ENCODE data around the gene CFH. TPM values are rescaled to one million over a fixed set of nuclear protein-coding genes. Genes with fewer than 3 reads are reported as not detected.
"Not testable (repeated sequence)": the region's sequence is repeated elsewhere in the genome, so short reads cannot be mapped to it uniquely, and the experiment has no call there.

The CFH gene
- total and polyA plus RNA-seq, 10 of the 15 experiments (the other 5 are each of a cell fraction or from before 2014, with no cell fraction given): 0.46 TPM; not detected in 9

DNA sequence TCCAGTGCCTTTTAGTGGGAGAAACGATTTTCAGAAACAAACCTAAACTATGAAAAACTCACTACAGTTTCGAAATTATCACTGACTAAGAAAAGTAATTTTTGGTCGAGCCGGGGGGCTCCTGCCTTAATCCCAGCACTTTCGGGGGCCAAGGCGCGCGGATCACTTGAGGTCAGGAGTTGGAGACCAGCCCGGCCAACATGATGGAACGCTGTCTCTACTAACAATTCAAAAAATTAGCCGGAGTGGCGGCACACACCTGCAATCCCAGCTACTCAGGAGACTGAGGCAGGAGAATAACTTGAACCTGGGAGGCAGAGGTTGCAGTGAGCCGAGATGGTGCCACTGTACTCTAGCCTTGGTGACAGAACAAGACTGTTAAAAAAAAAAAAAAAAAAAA lies 125.8 kb downstream of the CFH start (continued):
- TF ChIP-seq SUZ12 (IDR thresholded peaks at IDR 0.05; ENCODE audit: unreplicated experiment): no peak
- no peak for TF ChIP-seq TCF3 (IDR thresholded peaks at IDR 0.05; ENCODE audit: borderline replicate concordance, insufficient read depth, low read depth, low read length)
- no peak for TF ChIP-seq SMAD5 (IDR thresholded peaks at IDR 0.05; ENCODE audit: low read depth)
- no peak for TF ChIP-seq EZH2 (IDR thresholded peaks at IDR 0.05; ENCODE audit: borderline replicate concordance, control insufficient read depth, low read depth, low read length)

DNA sequence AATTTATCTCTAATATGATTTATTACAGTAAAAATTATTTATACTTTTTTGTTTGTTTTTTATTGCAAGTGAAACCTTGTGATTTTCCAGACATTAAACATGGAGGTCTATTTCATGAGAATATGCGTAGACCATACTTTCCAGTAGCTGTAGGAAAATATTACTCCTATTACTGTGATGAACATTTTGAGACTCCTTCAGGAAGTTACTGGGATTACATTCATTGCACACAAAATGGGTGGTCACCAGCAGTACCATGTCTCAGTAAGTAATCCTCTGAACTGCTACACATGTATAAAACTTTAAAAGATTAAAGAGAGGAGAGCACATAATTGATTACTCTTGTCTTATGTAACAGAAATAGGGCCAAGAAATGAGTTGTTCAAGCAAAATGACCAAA lies 127.2 kb downstream of the CFH start:
- H3K4me3 ChIP-seq: no peak overlapping the region

DNA sequence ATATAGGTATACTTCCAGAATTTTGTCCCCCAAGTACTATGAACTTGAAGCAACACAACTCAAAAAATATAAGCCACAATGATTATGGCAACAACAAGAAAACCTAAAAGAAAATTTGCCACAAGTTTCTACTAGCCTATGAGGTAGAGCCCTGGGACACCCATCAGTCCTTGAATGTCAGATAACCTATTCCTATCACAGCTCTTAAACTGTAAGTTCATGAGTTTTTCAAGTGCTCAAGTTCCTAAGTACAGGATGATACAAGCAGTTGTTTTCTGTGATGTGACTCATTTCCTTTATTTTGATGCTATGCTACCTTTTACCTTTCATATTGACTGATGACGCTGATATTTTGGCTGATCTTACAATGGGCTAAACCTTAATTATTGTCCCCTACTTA lies 139.4 kb downstream of the CFH start:
- H2AFZ ChIP-seq (ENCODE audit: control insufficient read depth, low read depth, low read length); in situ Hi-C loops (cut with MboI); H3K27me3 ChIP-seq (replicated peaks in 1 of 2; ENCODE audit: control insufficient read depth in 2 of 2, insufficient read depth in 2 of 2, low read length in 1 of 2); H4K20me1 ChIP-seq (ENCODE audit: control insufficient read depth, insufficient read depth); FAIRE-seq; H3K9me3 ChIP-seq (replicated peaks; ENCODE audit: control insufficient read depth, insufficient read depth, low read length); H3K36me3 ChIP-seq (ENCODE audit: control insufficient read depth in 2 of 2, insufficient read depth in 2 of 2, low read length in 1 of 2); CTCF ChIA-PET; H3K4me3 ChIP-seq; POLR2A ChIA-PET; DNase-seq (ENCODE audit: low read depth, low spot score); SMC1A ChIA-PET (ENCODE audit: uncharacterized antibody, unreplicated experiment); H3K4me2 ChIP-seq (ENCODE audit: control insufficient read depth, insufficient read depth); H3K79me2 ChIP-seq (ENCODE audit: control insufficient read depth, insufficient read depth, low read length); H3K4me1 ChIP-seq (ENCODE audit: control insufficient read depth, insufficient read depth, low read length); ATAC-seq; BruUV-seq (replicated peaks); intact Hi-C loops (cut with micrococcal nuclease; ENCODE audit: unreplicated experiment); H3K9ac ChIP-seq (ENCODE audit: control insufficient read depth, insufficient read depth, low read length); H3K27ac ChIP-seq (ENCODE audit: control insufficient read depth, insufficient read depth); RAD21 ChIA-PET (ENCODE audit: unreplicated experiment): not testable (repeated sequence)
- 17% methylated on average over 1 of the region's 1 CpG for WGBS (ENCODE audit: insufficient coverage, insufficient replicate concordance, low lambda C conversion rate, missing lambda C conversion rate)

More for the DNA sequence above, 127.2 kb downstream of the CFH start:
- no peak for DNase-seq (ENCODE audit: low read depth, low spot score)
- no peaks in the 10 kb centered on the region for H3K79me2 ChIP-seq (ENCODE audit: control insufficient read depth, insufficient read depth, low read length)
- SMC1A ChIA-PET (ENCODE audit: uncharacterized antibody, unreplicated experiment): no interaction called here
- no peak for FAIRE-seq
- CTCF ChIA-PET: no interaction called here
- WGBS (ENCODE audit: insufficient coverage, insufficient replicate concordance, low lambda C conversion rate, missing lambda C conversion rate): 92% methylated on average over 1 of the region's 1 CpG
- no peak for ATAC-seq
- POLR2A ChIA-PET: no interaction called here
- no peaks in the 10 kb centered on the region for H3K27me3 ChIP-seq (replicated peaks in 1 of 2; ENCODE audit: control insufficient read depth in 2 of 2, insufficient read depth in 2 of 2, low read length in 1 of 2)
- no peaks in the 10 kb centered on the region for H3K36me3 ChIP-seq (ENCODE audit: control insufficient read depth in 2 of 2, insufficient read depth in 2 of 2, low read length in 1 of 2)
- in situ Hi-C loops (cut with MboI) (no loop called here), intact Hi-C loops (cut with micrococcal nuclease; ENCODE audit: unreplicated experiment) (no loop called here)
- H4K20me1 ChIP-seq (ENCODE audit: control insufficient read depth, insufficient read depth): no peaks in the 10 kb centered on the region
- no peak for TF ChIP-seq SMAD1 (IDR thresholded peaks at IDR 0.05; ENCODE audit: low read depth, partially characterized antibody)
- no peak for TF ChIP-seq ZNF217 (IDR thresholded peaks at IDR 0.05)
- no peak overlapping the region for H3K27ac ChIP-seq (ENCODE audit: control insufficient read depth, insufficient read depth)
- no peak overlapping the region for H3K4me2 ChIP-seq (ENCODE audit: control insufficient read depth, insufficient read depth)
- H3K9me3 ChIP-seq (replicated peaks; ENCODE audit: control insufficient read depth, insufficient read depth, low read length): no peaks in the 10 kb centered on the region
- H3K4me1 ChIP-seq (ENCODE audit: control insufficient read depth, insufficient read depth, low read length): no peaks in the 10 kb centered on the region
- no TSS peak for BruUV-seq (replicated peaks)
- RAD21 ChIA-PET (ENCODE audit: unreplicated experiment): no interaction called here
- no peak overlapping the region for H2AFZ ChIP-seq (ENCODE audit: control insufficient read depth, low read depth, low read length)
- H3K9ac ChIP-seq (ENCODE audit: control insufficient read depth, insufficient read depth, low read length): no peak overlapping the region

DNA sequence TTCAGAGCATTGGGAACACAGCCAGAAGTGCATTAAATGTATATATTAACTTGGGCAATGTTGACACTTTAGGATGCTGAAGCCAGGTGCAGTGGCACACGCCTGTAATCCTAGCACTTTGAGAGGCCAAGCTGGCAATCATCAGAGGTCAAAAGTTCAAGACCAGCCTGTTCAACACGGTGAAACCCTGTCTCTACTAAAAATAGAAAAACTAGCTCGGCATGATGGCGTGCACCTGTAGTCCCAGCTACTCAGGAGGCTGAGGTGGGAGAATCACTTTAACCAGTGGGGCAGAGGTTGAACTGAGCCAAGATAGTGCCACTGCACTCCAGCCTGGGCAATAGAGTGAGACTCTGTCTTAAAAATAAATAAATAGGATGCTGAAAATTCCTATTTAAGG lies 142.3 kb downstream of the CFH start:
- in situ Hi-C loops (cut with MboI); intact Hi-C loops (cut with micrococcal nuclease; ENCODE audit: unreplicated experiment); POLR2A ChIA-PET; H3K4me1 ChIP-seq (ENCODE audit: control insufficient read depth, insufficient read depth, low read length); H3K27ac ChIP-seq (ENCODE audit: control insufficient read depth, insufficient read depth); H4K20me1 ChIP-seq (ENCODE audit: control insufficient read depth, insufficient read depth); SMC1A ChIA-PET (ENCODE audit: uncharacterized antibody, unreplicated experiment); FAIRE-seq; H3K27me3 ChIP-seq (replicated peaks in 1 of 2; ENCODE audit: control insufficient read depth in 2 of 2, insufficient read depth in 2 of 2, low read length in 1 of 2); ATAC-seq; H3K4me3 ChIP-seq; H3K9ac ChIP-seq (ENCODE audit: control insufficient read depth, insufficient read depth, low read length); H2AFZ ChIP-seq (ENCODE audit: control insufficient read depth, low read depth, low read length); RAD21 ChIA-PET (ENCODE audit: unreplicated experiment); H3K36me3 ChIP-seq (ENCODE audit: control insufficient read depth in 2 of 2, insufficient read depth in 2 of 2, low read length in 1 of 2); CTCF ChIA-PET; H3K9me3 ChIP-seq (replicated peaks; ENCODE audit: control insufficient read depth, insufficient read depth, low read length); BruUV-seq (replicated peaks); DNase-seq (ENCODE audit: low read depth, low spot score); H3K4me2 ChIP-seq (ENCODE audit: control insufficient read depth, insufficient read depth); H3K79me2 ChIP-seq (ENCODE audit: control insufficient read depth, insufficient read depth, low read length): not testable (repeated sequence)
- 8% methylated on average over 4 of the region's 4 CpGs for WGBS (ENCODE audit: insufficient coverage, insufficient replicate concordance, low lambda C conversion rate, missing lambda C conversion rate)

Data from GM12878 (cell line).